Retinal pigment epithelial cell (primary cell): ENCODE results near the gene RHOBTB1.
A peak's percentile ranks its signal among the peaks of the same experiment; 100 is the strongest.
"Not testable (repeated sequence)": the region's sequence is repeated elsewhere in the genome, so short reads cannot be mapped to it uniquely, and the experiment has no call there.

Source experiments
- DNase-seq: peaks from one replicate; pipeline ENCODE4 v3.0.0-alpha.2; 2010; ENCODE audit warnings: low read depth
- H3K4me3 ChIP-seq: 2 replicates; pipeline ENCODE4 v1.5.1; 2011; ENCODE audit warnings: mild to moderate bottlenecking, low read length, control low read depth, moderate library complexity
- CTCF ChIP-seq: conservative IDR thresholded peaks from 2 replicates; pipeline ENCODE4 v1.5.1; 2011; ENCODE audit warnings: low read depth, low read length, control low read depth, inconsistent platforms

Gene RHOBTB1

GRCh38 chr10:60835049-60835448 lies 108.9 kb downstream of the RHOBTB1 start:
- DNase-seq = no peak
- H3K4me3 ChIP-seq = no peak overlapping the region
- TF ChIP-seq CTCF = no peak

- H3K4me3 ChIP-seq = no peak overlapping the region
- DNase-seq = no peak
- no peak for TF ChIP-seq CTCF
Observed at GRCh38 chr10:60834401-60834800, 109.6 kb downstream of the RHOBTB1 start.

- H3K4me3 ChIP-seq, DNase-seq: not testable (repeated sequence)
Observed at GRCh38 chr10:60832136-60832535, 111.8 kb downstream of the RHOBTB1 start.

GRCh38 chr10:60828489-60828852 lies 115.5 kb downstream of the RHOBTB1 start:
- no peak overlapping the region for H3K4me3 ChIP-seq
- no peak for TF ChIP-seq CTCF
- DNase-seq = no peak

GRCh38 chr10:60827791-60828488 lies 116.0 kb downstream of the RHOBTB1 start:
- H3K4me3 ChIP-seq = no peak overlapping the region
- TF ChIP-seq CTCF = no peak
- DNase-seq = peak; percentile 25

GRCh38 chr10:60825520-60825919 lies 118.5 kb downstream of the RHOBTB1 start:
- DNase-seq = no peak
- no peak overlapping the region for H3K4me3 ChIP-seq
- TF ChIP-seq CTCF = no peak

- H3K4me3 ChIP-seq = no peak overlapping the region
- TF ChIP-seq CTCF = no peak
- DNase-seq = no peak
Observed at GRCh38 chr10:60823324-60823723, 120.7 kb downstream of the RHOBTB1 start.
